K562 (cell line): ENCODE results near the gene ISLR2. TPM values are rescaled to one million over a fixed set of nuclear protein-coding genes. Genes with fewer than 3 reads are reported as not detected.

ENCODE experiments used
- ATAC-seq: fragments of 200-7000 bp; cut with Tn5 transposase; 3 replicates; pipeline ENCODE4 v1.9.1; 2020; ENCODE audit warnings: moderate library complexity
- BruUV-seq: library from RNA; stranded (reverse); fragments of 400-500 nt; replicated peaks from 2 replicates; lab custom pipeline; 2021; lab: Mats Ljungman, UMichigan
- CTCF ChIA-PET: fragments of 300-600 bp; formaldehyde crosslinking; extraction: SDS; loops from one replicate; lab custom pipeline; 2021; ENCODE audit warnings: low intra/inter-chr PET ratio; lab: Yijun Ruan, JAX
- POLR2A ChIA-PET: fragments of 300-600, 350-650 bp; sonication (Branson Sonifier 250); formaldehyde crosslinking; extraction: SDS; loops from one replicate; lab custom pipeline; 2021; ENCODE audit warnings: antibody characterized with exemption, inconsistent platforms; lab: Yijun Ruan, JAX
- DNase-seq, 4 experiments: peaks; one replicate each; pipeline versions ENCODE4 v3.0.0 to v3.0.0-alpha.2; 2011 to 2018; ENCODE audit warnings: low spot score in 3 of 4, mixed read lengths in 3 of 4; ENCODE audit errors: extremely low read depth in 1 of 4
- FAIRE-seq: peaks from 2 replicates; lab custom pipeline; 2011; peaks lifted over from hg19 to GRCh38; lab: Jason Lieb, UNC
- H2AFZ ChIP-seq: 2 replicates; pipeline ENCODE4 v1.6.0; 2011; ENCODE audit warnings: low read depth, low read length, control low read depth, inconsistent platforms
- H3K27ac ChIP-seq: fragments of 200-600 bp; 3 replicates; pipeline ENCODE4 v1.8.0; 2011; ENCODE audit warnings: low read depth, mild to moderate bottlenecking, control low read depth, inconsistent platforms, low read length, moderate library complexity, mixed read lengths; ENCODE audit errors: extremely low read depth
- H3K27me3 ChIP-seq, 2 experiments: fragments of 300-600 bp in 1 of 2; 2 replicates in 1 of 2; 3 replicates in 1 of 2; pipeline versions ENCODE4 v1.6.0 to v1.8.0; 2011; ENCODE audit warnings: inconsistent platforms in 2 of 2, low read length in 2 of 2, mild to moderate bottlenecking in 1 of 2, mixed read lengths in 1 of 2, moderate library complexity in 1 of 2; ENCODE audit not compliant: control insufficient read depth in 2 of 2, insufficient read depth in 2 of 2
- H3K36me3 ChIP-seq: fragments of 300-600 bp; 3 replicates; pipeline ENCODE4 v1.8.0; 2011; ENCODE audit warnings: mild to moderate bottlenecking, low read length, inconsistent platforms; ENCODE audit not compliant: control insufficient read depth, insufficient read depth
- H3K4me1 ChIP-seq, 2 experiments: fragments of 200-600 bp in 1 of 2; replicated peaks in 1 of 2; 2 replicates in 1 of 2; 3 replicates in 1 of 2; pipeline versions ENCODE4 v1.5.1 to v1.8.0; 2011; ENCODE audit warnings: inconsistent platforms in 2 of 2, low read length in 2 of 2, mild to moderate bottlenecking in 1 of 2, mixed read lengths in 1 of 2, moderate library complexity in 1 of 2; ENCODE audit not compliant: control insufficient read depth in 2 of 2, insufficient read depth in 2 of 2
- H3K4me2 ChIP-seq: 2 replicates; pipeline ENCODE4 v1.6.1; 2011; ENCODE audit warnings: low read length, control low read depth, inconsistent platforms, mixed read lengths; ENCODE audit not compliant: insufficient read depth
- H3K4me3 ChIP-seq: fragments of 200-600 bp; sonication (generic), shearing (Covaris generic); 2 replicates; pipeline ENCODE4 v1.5.1; 2016; ENCODE audit warnings: control low read depth, inconsistent platforms
- H3K79me2 ChIP-seq: fragments of 200-600 bp; 3 replicates; pipeline ENCODE4 v1.8.0; 2011; ENCODE audit warnings: low read length, inconsistent platforms; ENCODE audit not compliant: control insufficient read depth, insufficient read depth
- H3K9ac ChIP-seq, 2 experiments: 2 replicates each; pipeline versions ENCODE4 v1.6.0 to v1.6.1; 2011; ENCODE audit warnings: low read depth in 2 of 2, low read length in 2 of 2, control low read depth in 1 of 2, inconsistent platforms in 1 of 2, mild to moderate bottlenecking in 1 of 2, mixed read lengths in 1 of 2; ENCODE audit not compliant: insufficient read depth in 1 of 2
- H3K9me1 ChIP-seq: one replicate; pipeline ENCODE4 v1.6.0; 2011; ENCODE audit warnings: inconsistent platforms, mild to moderate bottlenecking, low read length, moderate library complexity; ENCODE audit not compliant: control insufficient read depth, insufficient read depth
- H3K9me3 ChIP-seq: replicated peaks from 2 replicates; pipeline ENCODE4 v1.5.1; 2011; ENCODE audit warnings: low read depth, low read length, inconsistent platforms; ENCODE audit not compliant: control insufficient read depth, insufficient read depth
- H4K20me1 ChIP-seq: replicated peaks from 2 replicates; pipeline ENCODE4 v1.6.1; 2011; ENCODE audit warnings: low read length, inconsistent platforms, mixed read lengths; ENCODE audit not compliant: control insufficient read depth, insufficient read depth
- DPF2 ChIP-seq: fragments of 450-650 bp; IDR thresholded peaks from 2 replicates; pipeline ENCODE4 v1.6.1; 2016
- ZBED1 ChIP-seq: IDR thresholded peaks from 2 replicates; pipeline ENCODE4 v1.6.1; 2014
- WGBS: fragments of 100-300 bp; shearing (Covaris generic); methylation state at CpG from one replicate; pipeline ENCODE4 v1.1.6; 2016; ENCODE audit warnings: low coverage, mixed read lengths; ENCODE audit not compliant: insufficient coverage; ENCODE audit errors: missing lambda C conversion rate; 5-methylcytosine and 5-hydroxymethylcytosine counted together
- in situ Hi-C: fragments of 300-500 bp; cut with MboI; formaldehyde crosslinking; loops from 4 replicates; pipeline ENCODE4 v1.15.0; 2018; ENCODE audit warnings: inconsistent platforms, mixed read lengths
- intact Hi-C: fragments of 100-400 bp; cut with micrococcal nuclease; formaldehyde crosslinking; loops from 2 replicates; pipeline ENCODE4 v1.14.2; 2022
- polyA plus RNA-seq, 8 experiments: library from polyadenylated mRNA; depleted of rRNA in 4 of 8; stranded (reverse) in 5 of 8; unstranded in 3 of 8; fragments of >200 nt; fragmentation: Nextera tagmentation in 2 of 8; fragmentation: Illumina TruSeq in 1 of 8; extraction: Ambion mirVana in 2 of 8; extraction: Trizol in 1 of 8; gene quantifications; 2 replicates each; pipeline versions ENCODE4 v1.2.1 to v1.2.3, GENCODE V29; 2011 to 2014; ENCODE audit warnings: inconsistent platforms in 1 of 8, missing spikeins in 1 of 8
- total RNA-seq, 7 experiments: library from RNA; depleted of rRNA in 6 of 7; stranded (reverse); fragments of >200 nt in 6 of 7; fragmentation: Illumina TruSeq in 2 of 7; extraction: Trizol in 2 of 7; gene quantifications; 2 replicates each; pipeline versions ENCODE4 v1.2.1 to v1.2.3, GENCODE V29; 2011 to 2021; ENCODE audit warnings: low replicate concordance in 1 of 7
- TF ChIP-seq, protein P1 (sequence below): sonication (generic); formaldehyde crosslinking; IDR thresholded peaks from 2 replicates; pipeline ENCODE4 v1.8.0; 2023; ENCODE audit warnings: missing genetic modification reagents, mild to moderate bottlenecking, borderline replicate concordance
- TF ChIP-seq, protein P2 (sequence below): fragments of 250-450 bp; sonication (Bioruptor Pico); IDR thresholded peaks from 2 replicates; pipeline ENCODE4 v1.5.1; 2021; ENCODE audit warnings: mild to moderate bottlenecking
- TF ChIP-seq, protein P3 (sequence below): fragments of 450-650 bp; IDR thresholded peaks from 2 replicates; pipeline ENCODE4 v1.6.1; 2016; ENCODE audit warnings: missing biosample characterization, missing genetic modification characterization

ISLR2 gene
- total and polyA plus RNA-seq, 9 of the 15 experiments (the other 6 are each of a cell fraction or from before 2014, with no cell fraction given) = not detected

DNA sequence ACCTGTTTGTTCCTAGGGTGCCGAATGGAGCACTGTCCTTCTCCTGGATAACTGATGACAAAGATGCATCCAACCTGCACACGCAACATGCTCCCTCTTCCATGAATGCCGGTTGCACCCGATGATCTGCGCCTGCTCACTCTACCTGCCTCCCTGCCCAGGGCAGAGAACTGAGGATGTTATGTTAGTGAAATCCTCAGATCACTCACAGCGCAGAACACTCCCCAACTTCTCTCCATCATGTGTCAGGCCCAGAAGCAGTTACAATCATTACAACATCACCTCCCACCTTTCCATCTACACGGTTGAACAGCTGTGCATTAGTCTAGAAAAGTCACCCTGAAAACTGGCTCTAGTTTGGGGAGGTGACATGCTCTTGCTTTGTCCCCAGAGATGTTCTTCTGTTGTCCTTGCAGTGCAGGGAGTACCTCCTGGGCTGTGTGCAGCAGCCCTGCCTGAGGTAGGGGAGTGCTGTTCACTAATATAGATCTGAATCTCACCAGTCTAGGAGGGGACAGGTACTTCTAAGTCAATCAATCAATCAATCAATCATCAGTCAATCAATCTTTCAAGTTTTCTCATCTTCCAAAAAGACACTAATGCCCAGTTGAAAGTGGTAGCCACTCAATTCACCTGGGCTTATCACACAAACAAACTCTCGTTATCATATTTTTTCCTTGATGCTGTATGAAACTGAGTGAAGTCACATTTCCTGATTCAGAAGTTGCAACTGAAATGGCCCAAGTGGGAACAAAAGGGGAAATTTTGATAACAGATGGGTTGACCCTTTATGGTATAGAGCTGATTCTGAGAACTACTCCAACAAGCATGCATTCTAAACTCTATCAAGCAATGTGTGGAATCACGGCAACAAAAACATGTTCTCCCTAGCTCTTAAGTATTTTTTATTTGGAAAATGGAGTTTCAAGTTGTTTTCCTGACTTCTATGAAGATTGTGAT, 27.8 kb downstream of the ISLR2 start:
- BruUV-seq = no TSS peak
- ChIA-PET POLR2A (no interaction called here), CTCF (no interaction called here)
- Histone ChIP-seq H3K27me3 (peaks cover 22 to 31% of the 10 kb centered on the region in 2 experiments), H3K9ac (no peak overlapping the region), H3K9me3 (no peaks in the 10 kb centered on the region), H3K9me1 (no peaks in the 10 kb centered on the region), H4K20me1 (peaks cover 15% of the 10 kb centered on the region; the same call in 1 of the 2 replicates), H3K27ac (no peak overlapping the region), H2AFZ (no peak overlapping the region), H3K4me1 (no peaks in the 10 kb centered on the region), H3K4me2 (no peak overlapping the region), H3K36me3 (no peaks in the 10 kb centered on the region), H3K79me2 (no peaks in the 10 kb centered on the region), H3K4me3 (no peak overlapping the region)
- in situ Hi-C loops = no loop called here
- DNase-seq = no peak
- intact Hi-C loops = no loop called here
- no peak for ATAC-seq
- WGBS = 2% methylated on average over 9 of the region's 9 CpGs
- no peak for FAIRE-seq
- TF ChIP-seq, protein P1, sequence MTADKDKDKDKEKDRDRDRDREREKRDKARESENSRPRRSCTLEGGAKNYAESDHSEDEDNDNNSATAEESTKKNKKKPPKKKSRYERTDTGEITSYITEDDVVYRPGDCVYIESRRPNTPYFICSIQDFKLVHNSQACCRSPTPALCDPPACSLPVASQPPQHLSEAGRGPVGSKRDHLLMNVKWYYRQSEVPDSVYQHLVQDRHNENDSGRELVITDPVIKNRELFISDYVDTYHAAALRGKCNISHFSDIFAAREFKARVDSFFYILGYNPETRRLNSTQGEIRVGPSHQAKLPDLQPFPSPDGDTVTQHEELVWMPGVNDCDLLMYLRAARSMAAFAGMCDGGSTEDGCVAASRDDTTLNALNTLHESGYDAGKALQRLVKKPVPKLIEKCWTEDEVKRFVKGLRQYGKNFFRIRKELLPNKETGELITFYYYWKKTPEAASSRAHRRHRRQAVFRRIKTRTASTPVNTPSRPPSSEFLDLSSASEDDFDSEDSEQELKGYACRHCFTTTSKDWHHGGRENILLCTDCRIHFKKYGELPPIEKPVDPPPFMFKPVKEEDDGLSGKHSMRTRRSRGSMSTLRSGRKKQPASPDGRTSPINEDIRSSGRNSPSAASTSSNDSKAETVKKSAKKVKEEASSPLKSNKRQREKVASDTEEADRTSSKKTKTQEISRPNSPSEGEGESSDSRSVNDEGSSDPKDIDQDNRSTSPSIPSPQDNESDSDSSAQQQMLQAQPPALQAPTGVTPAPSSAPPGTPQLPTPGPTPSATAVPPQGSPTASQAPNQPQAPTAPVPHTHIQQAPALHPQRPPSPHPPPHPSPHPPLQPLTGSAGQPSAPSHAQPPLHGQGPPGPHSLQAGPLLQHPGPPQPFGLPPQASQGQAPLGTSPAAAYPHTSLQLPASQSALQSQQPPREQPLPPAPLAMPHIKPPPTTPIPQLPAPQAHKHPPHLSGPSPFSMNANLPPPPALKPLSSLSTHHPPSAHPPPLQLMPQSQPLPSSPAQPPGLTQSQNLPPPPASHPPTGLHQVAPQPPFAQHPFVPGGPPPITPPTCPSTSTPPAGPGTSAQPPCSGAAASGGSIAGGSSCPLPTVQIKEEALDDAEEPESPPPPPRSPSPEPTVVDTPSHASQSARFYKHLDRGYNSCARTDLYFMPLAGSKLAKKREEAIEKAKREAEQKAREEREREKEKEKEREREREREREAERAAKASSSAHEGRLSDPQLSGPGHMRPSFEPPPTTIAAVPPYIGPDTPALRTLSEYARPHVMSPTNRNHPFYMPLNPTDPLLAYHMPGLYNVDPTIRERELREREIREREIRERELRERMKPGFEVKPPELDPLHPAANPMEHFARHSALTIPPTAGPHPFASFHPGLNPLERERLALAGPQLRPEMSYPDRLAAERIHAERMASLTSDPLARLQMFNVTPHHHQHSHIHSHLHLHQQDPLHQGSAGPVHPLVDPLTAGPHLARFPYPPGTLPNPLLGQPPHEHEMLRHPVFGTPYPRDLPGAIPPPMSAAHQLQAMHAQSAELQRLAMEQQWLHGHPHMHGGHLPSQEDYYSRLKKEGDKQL = no peak
- TF ChIP-seq DPF2 (no peak), ZBED1 (no peak)
- TF ChIP-seq, protein P2, sequence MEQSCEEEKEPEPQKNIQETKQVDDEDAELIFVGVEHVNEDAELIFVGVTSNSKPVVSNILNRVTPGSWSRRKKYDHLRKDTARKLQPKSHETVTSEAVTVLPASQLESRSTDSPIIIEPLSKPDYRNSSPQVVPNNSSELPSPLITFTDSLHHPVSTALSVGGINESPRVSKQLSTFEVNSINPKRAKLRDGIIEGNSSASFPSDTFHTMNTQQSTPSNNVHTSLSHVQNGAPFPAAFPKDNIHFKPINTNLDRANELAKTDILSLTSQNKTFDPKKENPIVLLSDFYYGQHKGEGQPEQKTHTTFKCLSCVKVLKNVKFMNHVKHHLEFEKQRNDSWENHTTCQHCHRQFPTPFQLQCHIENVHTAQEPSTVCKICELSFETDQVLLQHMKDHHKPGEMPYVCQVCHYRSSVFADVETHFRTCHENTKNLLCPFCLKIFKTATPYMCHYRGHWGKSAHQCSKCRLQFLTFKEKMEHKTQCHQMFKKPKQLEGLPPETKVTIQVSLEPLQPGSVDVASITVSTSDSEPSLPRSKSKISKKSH (CRISPR knock-in tag) = no peak
- TF ChIP-seq, protein P3, sequence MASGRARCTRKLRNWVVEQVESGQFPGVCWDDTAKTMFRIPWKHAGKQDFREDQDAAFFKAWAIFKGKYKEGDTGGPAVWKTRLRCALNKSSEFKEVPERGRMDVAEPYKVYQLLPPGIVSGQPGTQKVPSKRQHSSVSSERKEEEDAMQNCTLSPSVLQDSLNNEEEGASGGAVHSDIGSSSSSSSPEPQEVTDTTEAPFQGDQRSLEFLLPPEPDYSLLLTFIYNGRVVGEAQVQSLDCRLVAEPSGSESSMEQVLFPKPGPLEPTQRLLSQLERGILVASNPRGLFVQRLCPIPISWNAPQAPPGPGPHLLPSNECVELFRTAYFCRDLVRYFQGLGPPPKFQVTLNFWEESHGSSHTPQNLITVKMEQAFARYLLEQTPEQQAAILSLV (tag) = no peak
